HG02840 (cell line): ENCODE data around the gene BIRC7.

ENCODE experiments used
- ATAC-seq: cut with Tn5 transposase; IDR thresholded peaks from one replicate; pipeline ENCODE4 v1.9.1; 2021; ENCODE audit warnings: mild to moderate bottlenecking, moderate library complexity, moderate number of reproducible peaks; ENCODE audit not compliant: unreplicated experiment, low FRiP score

The BIRC7 gene

DNA sequence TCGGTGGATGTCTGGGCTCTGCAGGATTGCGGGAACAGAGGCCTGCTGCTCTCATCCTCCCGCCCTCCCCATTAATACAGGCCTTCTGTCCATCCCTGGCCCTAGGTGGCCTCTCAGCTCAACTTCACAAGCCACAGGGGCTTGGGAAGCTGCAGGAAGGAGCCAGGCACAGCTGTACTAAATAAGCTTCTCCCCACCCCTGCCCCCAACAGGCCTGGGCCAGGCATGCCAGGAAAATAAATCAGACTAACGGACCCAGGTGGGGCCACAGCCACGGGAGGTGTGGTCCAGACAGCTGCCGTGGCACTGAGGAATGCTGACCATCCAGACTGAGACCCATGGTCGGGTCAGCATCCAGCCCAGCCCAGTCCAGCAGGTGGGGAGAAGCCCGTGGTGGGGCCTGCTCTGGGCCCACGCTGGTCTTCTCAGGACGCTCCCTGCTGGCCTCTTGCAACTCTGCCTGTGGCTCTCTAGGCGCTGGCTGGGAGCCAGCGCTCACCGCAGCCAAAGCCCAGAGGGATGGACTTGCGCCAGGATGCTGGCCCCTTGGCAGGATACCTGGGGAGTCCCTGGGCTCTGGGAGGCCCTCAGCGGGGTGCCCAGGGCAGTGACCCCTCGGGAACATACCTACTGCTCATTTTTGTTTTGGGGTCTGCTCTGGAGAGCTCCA lies 11.2 kb upstream of the BIRC7 start:
- no peak for ATAC-seq

DNA sequence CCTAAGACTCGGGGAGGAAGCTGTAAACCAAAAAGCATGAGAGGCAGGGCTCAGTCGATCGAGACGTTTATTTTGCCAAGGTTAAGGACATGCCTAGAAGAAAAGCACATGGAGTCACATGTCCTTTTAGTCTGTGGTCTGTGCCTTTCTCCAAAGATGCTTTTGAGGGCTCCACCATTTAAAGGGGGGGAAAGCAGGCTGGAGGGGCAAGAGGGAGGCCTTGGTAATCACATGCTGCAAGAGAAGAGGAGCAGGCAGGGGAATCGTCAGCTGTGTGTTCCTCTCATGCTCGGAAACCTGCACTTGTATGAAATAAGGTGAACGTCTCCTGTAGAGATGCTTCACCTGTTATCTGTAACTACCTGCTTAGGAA lies 10.6 kb upstream of the BIRC7 start:
- ATAC-seq = no peak

DNA sequence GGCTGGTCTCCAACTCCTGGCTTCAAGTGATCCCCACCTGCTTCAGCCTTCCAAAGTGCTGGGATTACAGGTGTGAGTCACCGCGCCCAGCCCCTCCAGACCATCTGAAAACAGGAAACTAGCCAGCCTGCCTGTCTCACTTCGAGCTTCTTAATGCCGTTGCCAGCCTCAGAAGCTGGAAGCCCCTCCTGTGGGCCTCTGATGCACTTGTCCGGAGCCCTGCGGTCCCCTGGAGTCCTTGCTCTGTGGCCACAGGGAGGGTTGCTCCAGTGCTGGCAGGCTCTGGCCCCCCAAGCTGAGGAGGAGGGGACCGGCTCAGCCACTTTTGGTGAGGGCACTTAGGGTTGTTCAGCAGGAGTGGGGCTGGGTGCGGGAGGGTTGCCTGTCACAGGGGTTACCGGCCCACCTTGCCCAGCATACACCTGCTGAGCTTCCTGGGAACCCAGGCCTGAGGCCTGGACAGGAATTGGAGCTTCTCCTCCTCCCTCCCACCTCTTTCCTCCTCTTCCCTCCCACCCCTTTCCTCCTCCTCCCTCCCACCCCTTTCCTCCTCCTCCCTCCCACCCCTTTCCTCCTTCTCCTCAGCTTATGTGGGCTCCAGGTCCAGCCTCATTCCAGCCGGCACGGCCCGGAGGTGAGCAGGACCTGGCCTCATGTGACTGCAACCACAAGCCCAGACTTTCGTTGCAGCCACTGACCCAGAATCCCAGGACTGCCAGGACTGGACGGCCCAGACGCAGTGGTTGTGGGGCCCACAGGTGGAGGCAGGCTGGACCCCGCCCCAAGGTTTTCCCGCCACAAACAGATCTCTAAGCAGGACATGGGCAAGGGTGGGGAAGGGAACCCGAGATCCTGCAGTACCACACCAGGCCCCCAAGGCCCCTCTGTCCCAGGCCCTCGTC lies 9.4 kb upstream of the BIRC7 start:
- ATAC-seq = no peak

DNA sequence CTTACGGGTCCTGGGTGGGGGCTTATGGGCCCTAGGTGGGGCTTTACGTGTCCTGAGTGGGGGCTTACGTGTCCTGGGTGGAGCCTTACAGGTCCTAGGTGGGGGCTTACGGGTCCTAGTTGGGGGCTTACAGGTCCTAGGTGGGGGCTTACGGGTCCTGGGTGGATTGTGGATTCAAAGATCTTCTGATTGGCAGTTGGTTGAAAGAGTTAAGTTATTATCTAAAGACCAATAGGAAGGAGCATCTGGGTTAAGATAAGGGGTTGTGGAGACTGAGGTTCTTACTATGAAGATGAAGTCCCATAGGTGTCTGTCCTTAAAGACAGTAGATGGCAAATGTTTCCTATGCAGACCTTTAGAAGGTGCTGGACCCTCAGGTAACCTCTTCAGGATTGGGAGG lies 8.4 kb upstream of the BIRC7 start:
- ATAC-seq = no peak

DNA sequence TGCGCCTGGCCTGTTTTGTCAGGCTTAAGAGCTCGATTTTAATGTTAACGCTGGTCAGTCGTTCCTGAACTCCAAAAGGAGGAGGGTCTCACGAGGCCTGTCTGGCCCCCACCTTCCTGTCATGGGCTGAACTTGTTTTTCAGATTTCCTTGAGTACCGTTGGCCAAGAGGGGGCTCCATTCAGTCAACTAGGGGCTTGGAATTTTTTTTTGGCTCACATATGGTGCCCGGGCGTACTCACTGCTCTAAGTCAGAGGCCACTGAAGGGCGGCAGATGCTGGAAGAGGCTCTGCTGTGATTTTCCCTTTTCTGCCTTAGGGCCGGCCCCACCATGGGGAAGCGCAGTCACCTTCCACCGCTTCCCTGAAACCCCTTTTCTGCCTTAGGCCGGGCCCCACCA lies 6.9 kb upstream of the BIRC7 start:
- ATAC-seq = no peak

DNA sequence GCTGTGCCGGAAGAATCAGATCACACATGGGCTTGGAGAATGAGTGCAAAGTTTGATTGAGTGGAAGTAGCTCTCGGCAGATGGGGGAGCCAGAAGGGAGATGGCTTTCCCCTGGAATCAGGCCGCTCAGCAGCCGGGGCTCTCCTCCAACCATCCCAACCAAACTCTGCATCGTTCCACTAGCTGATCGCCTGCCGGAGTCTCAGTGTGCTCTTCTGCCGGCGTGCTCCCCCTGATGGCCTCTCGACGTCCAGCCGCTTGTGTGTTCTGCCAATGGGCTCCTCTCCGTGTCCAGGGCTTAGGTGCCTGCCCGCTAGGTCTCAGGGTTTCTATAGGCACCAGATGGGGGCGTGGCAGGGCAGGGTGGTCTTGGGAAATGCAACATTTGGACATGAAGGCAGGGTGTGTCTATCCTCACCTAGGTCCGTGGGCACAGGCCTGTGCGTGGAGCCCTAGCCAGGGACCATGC lies 4.9 kb upstream of the BIRC7 start:
- no peak for ATAC-seq

DNA sequence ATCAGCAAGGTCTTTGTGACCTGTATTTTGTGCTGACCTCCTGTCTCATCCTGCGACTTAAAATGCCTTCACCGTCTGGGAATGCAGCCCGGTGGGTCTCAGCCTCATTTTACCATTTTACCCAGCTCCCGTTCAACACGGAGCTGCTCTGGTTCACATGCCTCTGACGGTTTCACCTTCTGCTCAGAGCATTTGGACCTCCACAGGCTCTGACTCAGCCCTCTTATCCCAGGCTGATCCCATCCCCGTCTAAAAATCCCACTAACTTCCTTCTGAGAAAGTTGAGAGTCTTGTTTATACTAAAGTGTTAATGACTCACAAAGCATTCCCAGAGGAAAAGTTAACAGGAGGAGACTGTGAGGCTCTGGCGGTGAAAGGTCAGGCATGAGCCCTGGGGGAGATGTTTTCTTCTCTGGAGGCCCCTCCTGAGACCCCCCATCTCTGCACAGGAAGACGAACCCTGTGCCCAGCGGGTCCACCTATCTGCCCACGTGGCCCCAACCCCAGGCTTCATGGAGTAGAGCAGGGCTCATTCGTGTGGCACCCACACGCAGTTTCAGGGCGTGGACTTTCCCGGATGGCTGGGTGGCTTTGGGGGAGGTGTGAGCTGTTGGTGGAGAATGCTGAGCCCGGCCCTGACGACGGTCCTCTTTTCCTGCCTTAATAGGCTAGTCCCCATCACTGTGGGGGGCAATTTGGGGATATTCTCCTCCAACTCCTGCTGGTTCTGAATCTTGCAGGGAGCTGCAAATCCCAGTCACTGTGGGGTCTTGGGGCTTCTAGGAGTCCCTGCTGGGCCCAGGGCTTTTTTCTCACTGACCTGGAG lies 3.3 kb upstream of the BIRC7 start:
- no peak for ATAC-seq

DNA sequence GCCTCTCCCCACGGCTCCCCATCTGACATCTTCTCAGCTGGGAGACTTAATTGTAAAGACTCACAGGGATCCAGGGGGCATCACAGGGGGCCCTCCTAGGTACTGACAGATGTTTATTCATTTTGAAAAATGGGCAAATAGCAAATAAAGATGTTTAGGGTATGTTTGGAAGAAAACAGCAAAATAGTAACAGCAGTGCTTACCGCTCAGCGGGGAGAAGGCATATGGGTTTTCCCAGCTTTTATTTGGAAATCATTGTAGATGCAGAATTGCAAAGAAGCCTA lies 2.7 kb upstream of the BIRC7 start:
- ATAC-seq = no peak

DNA sequence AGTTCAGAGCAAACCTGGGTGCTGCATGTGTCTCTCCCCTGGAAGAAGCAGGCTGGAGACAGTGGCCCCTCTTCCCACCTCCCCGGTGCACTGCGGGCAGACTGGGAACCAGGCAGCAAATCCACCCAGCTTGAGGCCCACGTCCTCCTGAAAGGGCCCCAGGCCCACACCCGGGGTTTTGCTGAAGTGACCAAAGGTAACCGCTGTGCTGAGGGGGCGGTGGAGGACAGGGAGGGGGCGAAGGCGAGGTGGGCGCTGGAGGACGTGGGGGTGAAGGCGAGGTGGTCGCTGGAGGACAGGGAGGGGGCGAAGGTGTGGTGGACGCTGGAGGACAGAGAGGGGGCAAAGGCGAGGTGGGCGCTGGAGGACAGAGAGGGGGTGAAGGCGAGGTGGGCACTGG lies 1.8 kb upstream of the BIRC7 start:
- no peak for ATAC-seq

DNA sequence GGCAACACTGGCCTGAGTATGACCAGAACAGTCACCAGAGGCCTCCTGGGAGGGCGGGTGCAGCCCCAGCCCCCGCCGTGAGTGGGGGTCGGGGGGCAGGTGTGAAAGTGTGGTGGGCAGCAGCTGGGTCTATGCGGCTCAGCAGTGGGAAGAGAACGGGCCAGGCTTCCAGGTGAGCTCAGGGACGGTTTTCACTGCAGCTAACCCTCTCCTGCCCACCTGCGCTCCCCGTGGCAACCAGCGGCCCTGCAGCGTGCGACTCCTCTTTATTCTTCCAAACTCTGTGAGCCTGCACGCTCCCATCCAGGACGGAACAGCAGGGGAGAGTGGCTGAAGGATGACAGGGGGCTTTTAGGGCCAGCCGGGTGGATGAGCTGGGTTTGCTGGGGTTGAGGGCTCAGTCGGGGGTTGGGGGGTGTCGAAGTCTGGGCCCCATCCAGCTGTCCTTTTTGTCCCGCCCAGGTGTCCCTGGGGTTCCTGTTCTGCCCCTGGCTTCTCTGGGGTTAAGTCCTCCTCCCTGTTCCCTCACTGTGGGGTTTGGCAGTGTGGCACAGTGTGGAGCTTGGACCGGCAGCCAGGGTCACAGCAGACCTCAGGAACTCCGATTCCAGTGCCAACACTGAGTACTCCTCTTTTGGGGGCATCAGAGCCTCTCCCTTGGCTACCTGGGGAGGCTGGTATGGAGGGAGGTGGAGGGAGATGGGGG lies 859 bp upstream of the BIRC7 start:
- no peak for ATAC-seq

DNA sequence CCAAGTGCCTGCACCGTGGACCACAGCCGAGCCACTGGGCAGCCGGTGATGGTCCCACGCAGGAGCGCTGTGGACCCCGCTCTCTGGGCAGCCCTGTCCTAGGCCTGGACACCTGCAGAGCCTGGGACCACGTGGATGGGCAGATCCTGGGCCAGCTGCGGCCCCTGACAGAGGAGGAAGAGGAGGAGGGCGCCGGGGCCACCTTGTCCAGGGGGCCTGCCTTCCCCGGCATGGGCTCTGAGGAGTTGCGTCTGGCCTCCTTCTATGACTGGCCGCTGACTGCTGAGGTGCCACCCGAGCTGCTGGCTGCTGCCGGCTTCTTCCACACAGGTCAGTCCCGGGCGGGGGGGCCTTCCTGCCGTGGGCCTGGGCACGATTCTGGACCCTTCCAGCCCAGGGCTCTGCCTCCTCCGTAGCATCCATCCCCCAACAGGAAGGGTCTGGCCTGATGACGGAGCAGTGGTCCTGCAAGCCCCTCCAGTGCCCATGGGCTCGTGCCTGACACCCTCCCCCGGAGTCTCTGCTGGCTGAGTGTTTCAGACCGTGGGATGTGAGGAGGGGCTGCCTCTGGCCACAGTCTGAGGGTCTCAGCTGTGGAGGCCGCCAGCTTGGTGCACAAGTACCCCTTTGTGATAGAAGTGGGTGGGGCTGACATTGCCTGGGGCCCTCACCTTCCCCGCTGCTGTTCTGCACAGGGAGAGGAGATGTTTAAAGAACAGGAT lies 572 bp downstream of the BIRC7 start:
- no peak for ATAC-seq

DNA sequence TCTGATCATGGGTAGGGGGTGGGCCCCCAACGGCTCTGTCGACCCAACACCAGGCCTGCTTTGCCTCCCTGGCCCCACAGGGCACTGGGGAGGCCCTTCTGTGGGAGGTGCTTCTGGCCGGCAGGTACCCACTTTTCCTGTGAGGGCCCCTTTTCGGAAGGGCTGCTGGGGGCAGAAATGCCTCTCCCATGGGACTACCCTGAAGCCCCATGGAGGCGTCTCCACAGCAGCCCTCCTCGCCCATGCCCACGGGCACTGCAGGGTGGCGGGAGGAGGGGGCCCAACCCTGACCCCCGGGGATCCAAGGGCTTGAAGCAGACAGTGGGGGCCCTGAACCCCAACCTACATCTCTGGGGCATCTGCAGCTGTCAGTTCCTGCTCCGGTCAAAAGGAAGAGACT lies 2.3 kb downstream of the BIRC7 start:
- no peak for ATAC-seq

DNA sequence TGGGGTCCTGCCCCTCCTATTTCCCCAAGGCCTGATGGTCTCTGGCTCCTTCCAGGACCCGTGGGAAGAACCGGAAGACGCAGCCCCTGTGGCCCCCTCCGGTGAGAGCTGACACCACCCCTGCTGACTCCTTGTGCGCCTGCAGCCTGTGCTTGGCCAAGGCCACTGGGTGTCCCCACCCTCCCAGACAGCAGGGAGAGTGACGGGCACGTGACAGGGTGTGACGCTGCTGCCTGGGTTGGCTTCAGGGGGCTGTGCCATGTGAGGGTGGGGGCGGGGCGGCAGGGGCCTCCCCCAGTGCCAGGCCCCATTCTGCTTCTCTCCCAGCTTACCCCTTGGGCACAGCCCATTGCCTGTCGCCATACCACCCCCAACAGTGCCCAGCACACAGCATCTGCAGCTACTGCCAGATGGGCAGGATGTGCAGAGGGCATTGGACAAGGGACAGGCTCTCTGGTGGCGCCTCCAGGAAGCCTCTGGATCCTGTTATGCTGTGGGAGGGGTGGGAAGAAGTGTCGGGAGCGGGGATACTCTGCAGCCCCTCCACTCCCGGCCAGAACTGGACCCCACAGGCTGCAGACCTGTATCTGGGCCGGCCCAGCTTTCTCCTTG lies 2.9 kb downstream of the BIRC7 start:
- no peak for ATAC-seq

DNA sequence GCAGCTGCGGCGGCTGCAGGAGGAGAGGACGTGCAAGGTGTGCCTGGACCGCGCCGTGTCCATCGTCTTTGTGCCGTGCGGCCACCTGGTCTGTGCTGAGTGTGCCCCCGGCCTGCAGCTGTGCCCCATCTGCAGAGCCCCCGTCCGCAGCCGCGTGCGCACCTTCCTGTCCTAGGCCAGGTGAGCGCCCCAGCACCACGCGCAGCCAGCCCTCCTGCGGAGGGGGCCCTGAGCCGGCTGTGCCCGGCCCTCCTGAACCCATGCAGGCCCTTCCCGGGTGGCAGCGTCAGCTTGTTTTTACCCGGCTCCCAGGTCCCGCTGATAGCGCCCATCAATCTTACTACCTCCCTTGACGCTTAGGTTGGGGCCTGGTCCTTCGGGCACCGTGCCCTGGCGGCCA lies 3.7 kb downstream of the BIRC7 start:
- ATAC-seq = no peak

DNA sequence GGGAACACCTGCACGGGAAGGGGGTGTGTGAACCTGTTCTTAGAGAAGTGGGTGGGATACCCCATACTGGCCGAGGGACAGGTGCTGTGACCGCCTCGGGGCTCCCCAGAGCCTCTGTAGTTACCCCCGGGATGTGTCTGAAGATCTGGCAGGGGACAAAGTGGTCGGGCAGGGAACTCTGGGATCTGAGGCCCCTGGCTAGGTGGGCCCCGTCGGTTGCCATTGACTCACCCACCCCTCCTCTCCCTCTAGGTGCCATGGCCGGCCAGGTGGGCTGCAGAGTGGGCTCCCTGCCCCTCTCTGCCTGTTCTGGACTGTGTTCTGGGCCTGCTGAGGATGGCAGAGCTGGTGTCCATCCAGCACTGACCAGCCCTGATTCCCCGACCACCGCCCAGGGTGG lies 4.3 kb downstream of the BIRC7 start:
- ATAC-seq = no peak

DNA sequence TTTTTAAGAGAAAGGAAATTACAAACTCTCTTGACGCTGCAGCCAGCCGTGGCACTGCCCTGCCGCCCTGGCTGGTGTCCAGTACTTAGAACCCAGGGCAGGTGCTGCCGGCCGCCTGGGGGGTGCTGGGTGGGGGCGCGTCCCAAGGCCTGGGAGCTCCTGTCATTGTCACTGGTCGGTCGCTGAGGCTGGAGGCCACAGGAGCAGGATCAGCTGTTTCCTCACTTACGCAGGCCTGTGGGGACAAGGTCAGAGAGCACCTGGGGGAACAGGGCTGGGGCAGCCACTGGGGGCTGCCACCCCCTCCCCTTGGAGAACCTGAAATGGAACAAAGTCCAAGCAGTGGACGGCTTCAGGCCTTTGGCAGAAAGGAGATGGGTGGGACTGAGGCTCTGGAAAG lies 5.6 kb downstream of the BIRC7 start:
- ATAC-seq = no peak

DNA sequence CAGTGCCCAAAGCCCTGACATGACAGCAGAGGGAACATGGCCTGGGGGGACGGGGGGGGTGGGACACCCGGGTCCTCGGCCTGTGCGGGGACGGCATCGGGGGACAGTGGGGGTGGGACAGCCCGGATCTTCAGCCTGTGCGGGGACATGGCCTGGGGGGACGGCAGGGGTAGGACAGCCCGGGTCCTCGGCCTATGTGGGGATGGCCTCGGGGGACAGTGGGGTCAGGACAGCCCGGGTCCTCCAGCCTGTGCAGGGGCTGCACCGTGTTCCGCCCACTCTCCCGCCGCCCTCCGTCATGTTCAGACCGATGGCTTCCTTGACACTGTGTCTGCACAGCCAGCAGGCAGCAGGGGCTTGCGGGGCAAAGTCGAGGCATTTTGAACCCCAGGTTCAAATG lies 7.0 kb downstream of the BIRC7 start:
- no peak for ATAC-seq

DNA sequence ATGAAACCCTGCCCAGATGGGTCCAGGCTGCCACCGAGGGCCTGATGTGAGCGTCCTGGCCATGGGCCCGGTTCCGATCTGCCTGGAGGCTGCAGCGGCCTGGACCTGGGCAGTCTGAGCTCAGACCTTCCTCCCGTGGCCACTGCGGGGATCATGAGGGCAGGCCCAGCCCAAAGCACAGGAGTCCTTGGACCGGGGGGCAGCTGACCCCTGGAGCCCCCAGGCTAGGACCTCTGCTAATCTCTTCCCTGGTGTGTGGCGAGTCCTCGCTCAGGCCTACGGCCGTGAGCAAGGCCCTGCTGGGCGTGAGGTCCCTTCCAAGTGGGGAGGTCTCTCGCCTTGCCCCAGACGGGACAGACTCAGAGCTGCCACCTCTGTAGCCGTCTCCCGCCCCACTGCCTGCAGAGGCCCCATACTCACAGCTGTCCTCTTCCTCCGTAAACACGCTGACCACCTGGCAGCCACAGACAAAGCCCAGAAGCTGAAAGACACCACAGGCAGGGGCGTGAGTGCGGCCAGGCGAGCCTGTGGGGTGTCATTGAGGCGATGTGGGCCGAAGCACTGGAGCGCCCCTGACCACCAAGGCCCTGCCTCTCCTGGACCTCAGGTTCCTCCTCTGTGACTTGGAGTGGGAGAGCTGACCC lies 8.0 kb downstream of the BIRC7 start:
- ATAC-seq = no peak

DNA sequence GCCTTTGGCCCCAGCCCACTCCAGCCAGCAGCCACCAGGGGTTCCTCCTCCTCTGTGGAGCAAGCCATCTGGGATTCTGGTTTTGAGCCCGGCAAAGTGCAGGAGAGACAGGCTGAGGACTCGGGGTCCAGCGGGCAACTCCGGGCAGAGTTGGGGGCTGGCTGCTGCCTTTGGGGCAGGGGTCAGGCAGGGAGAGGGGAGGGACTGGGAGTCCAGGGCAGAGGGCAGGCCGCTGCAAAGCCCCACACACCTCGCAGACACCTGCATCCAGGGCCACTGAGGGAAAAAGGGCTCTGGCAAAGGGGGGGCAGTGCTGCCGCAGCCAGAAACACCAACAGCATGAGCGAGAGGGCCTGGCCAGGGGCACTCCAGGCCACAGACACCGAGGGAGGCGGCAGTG lies 8.8 kb downstream of the BIRC7 start:
- ATAC-seq = no peak
